Measurements from ENCODE around the gene VTI1A. TPM values are rescaled to one million over a fixed set of nuclear protein-coding genes. Genes with fewer than 3 reads are reported as not detected.

Gene VTI1A
- total RNA-seq, 2 donors from 2014 or later: 71.6 to 139 TPM

DNA sequence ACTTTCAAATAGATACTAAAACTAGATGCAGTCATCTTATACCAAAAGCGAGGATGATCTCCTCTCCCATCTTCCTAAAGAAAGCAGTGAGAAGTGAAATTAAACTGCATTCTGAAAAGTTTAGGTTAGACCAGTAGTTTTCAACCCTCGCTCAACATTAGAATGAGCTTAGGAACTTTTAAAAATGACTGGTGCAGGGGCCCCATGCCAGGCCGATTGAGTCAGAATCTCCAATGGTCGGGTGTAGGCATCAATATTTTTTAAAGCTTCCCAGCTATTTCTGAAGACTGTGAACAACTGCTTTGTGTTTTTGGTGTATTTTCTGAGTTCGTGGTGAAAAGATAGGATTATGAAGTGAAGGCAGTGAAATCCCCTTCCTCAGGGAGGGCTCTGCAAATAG is 146.0 kb downstream of the VTI1A start:
- Histone ChIP-seq H3K27me3 (replicated peaks; ENCODE audit: insufficient read depth) (no peaks in the 10 kb centered on the region), H3K27ac (no peak overlapping the region), H3K4me3 (no peak overlapping the region), H3K9me3 (no peaks in the 10 kb centered on the region), H3K36me3 (no peaks in the 10 kb centered on the region), H3K4me1 (ENCODE audit: control insufficient read depth in 1 of 2, low read depth in 2 of 2) (peaks cover 0 to under 1% of the 10 kb centered on the region in 2 donors)
- ATAC-seq (ENCODE audit: insufficient number of reproducible peaks, low FRiP score, low read depth): no peak
- TF ChIP-seq, protein P1, sequence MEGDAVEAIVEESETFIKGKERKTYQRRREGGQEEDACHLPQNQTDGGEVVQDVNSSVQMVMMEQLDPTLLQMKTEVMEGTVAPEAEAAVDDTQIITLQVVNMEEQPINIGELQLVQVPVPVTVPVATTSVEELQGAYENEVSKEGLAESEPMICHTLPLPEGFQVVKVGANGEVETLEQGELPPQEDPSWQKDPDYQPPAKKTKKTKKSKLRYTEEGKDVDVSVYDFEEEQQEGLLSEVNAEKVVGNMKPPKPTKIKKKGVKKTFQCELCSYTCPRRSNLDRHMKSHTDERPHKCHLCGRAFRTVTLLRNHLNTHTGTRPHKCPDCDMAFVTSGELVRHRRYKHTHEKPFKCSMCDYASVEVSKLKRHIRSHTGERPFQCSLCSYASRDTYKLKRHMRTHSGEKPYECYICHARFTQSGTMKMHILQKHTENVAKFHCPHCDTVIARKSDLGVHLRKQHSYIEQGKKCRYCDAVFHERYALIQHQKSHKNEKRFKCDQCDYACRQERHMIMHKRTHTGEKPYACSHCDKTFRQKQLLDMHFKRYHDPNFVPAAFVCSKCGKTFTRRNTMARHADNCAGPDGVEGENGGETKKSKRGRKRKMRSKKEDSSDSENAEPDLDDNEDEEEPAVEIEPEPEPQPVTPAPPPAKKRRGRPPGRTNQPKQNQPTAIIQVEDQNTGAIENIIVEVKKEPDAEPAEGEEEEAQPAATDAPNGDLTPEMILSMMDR (IDR thresholded peaks at IDR 0.05): no peak
- DNase-seq (ENCODE audit: low spot score): no peak

DNA sequence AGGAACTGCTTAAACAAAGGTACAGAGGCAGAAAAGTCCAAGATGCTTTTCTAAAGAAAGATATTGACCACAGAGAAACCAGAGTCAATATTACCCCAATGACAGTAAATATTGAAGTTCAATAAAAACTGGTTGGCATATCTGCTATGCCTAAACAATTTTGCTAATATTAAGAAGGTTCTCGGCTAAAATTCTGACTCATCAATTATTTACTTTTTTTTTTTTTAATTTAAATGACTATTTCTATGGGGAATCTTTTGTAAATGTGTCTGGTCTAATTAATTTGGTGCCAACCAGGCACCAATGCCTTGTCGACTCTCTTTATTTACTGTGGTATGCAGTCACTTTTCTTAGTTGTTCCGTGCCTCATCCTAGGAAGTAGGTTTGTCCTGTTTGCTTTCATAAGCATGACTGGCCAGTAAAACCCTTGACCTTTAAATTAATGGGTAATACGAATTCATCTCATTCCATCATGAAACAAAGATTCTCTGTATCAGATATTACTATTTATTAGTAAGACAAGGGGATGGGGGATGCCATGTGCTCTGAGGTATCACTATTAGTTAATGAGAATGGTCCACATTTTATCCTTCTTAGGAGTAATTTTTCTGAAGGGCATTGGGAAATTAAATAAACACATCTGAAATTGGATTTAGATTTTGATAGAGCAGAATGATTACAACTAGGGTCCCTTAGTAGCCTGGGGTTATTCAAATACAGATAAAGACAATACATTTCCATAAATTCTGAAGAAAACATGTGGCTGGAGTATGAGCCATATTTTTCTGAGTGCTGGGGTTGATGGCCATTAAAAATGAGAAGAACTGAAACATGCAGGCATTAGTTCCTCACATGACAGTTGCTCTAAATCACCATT is 154.4 kb downstream of the VTI1A start:
- H3K36me3 ChIP-seq: no peaks in the 10 kb centered on the region
- TF ChIP-seq, protein P1 (IDR thresholded peaks at IDR 0.05): no peak
- no peak overlapping the region for H3K4me3 ChIP-seq
- no peaks in the 10 kb centered on the region for H3K27me3 ChIP-seq (replicated peaks; ENCODE audit: insufficient read depth)
- no peak for ATAC-seq (ENCODE audit: insufficient number of reproducible peaks, low FRiP score, low read depth)
- no peak overlapping the region for H3K27ac ChIP-seq
- no peaks in the 10 kb centered on the region for H3K4me1 ChIP-seq (ENCODE audit: control insufficient read depth in 1 of 2, low read depth in 2 of 2)
- no peaks in the 10 kb centered on the region for H3K9me3 ChIP-seq
- no peak for DNase-seq (ENCODE audit: low spot score)

DNA sequence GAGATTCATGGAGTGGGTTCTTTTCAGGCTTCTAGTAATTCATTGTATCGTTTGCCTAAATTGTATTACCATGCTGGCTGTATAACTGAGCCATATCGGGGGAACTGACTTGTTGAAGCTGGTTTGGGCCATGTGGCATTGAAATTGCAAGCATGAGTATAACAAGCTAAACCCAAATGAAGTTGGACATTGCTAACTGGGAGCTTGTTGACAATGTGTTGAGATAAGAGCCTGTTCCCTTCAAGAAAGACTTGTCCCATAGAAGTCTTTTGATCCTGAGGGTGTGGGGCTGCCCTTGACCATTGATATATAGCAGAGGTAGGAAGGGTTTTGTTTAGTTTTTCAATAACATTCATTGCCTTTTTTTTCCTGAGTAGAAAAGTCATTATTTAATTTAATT is 156.0 kb downstream of the VTI1A start:
- Histone ChIP-seq H3K27ac (no peak overlapping the region), H3K4me3 (no peak overlapping the region), H3K27me3 (replicated peaks; ENCODE audit: insufficient read depth) (no peaks in the 10 kb centered on the region), H3K9me3 (no peaks in the 10 kb centered on the region), H3K36me3 (no peaks in the 10 kb centered on the region), H3K4me1 (ENCODE audit: control insufficient read depth in 1 of 2, low read depth in 2 of 2) (no peaks in the 10 kb centered on the region)
- ATAC-seq (ENCODE audit: insufficient number of reproducible peaks, low FRiP score, low read depth) (no peak), DNase-seq (ENCODE audit: low spot score) (no peak)
- TF ChIP-seq, protein P1 (IDR thresholded peaks at IDR 0.05): no peak

DNA sequence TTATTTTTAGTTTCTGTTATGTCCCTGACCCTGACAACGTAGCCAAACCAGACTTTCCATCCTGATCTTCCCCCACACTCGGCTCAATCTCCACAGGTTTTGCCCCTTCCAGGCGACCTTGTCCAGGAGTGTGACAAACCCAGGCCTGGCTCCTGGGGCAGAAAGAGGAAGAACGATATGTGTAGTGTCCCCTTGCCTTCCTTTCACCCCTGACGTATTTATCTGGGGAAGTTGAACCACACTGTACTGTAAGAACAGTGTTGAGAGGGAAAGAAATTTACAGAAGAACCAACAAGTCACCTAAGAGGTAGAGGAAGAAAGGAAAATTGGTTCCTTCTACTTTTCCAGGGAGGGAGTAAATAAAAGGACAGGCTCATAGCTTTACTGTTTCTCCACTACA is 158.0 kb downstream of the VTI1A start:
- Histone ChIP-seq H3K4me1 (ENCODE audit: control insufficient read depth in 1 of 2, low read depth in 2 of 2) (no peaks in the 10 kb centered on the region), H3K9me3 (no peaks in the 10 kb centered on the region), H3K27ac (no peak overlapping the region), H3K4me3 (no peak overlapping the region), H3K27me3 (replicated peaks; ENCODE audit: insufficient read depth) (no peaks in the 10 kb centered on the region), H3K36me3 (no peaks in the 10 kb centered on the region)
- TF ChIP-seq, protein P1 (IDR thresholded peaks at IDR 0.05): no peak
- no peak for DNase-seq (ENCODE audit: low spot score)
- no peak for ATAC-seq (ENCODE audit: insufficient number of reproducible peaks, low FRiP score, low read depth)

DNA sequence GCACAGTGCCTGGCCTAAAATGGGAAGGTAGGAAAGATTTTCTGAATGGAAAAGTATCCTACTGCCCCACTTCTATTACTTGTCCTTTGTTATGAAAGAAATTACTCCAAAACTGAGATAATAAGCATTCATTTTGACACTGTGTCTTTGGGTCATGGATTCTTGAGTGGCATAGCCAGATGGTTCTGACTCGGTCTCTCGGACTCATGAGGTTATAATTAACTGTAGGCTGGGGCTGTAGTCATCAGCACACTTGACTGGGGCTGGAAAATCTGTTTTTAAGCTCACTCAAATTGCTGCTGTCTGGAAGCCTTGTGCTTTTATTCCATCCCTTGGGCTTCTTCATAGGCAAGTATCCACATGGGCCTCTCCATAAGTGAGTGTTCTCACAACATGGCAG is 160.5 kb downstream of the VTI1A start:
- no peak for DNase-seq (ENCODE audit: low spot score)

More for the DNA sequence above, 160.5 kb downstream of the VTI1A start:
- no peak for ATAC-seq (ENCODE audit: insufficient number of reproducible peaks, low FRiP score, low read depth)
- Histone ChIP-seq H3K27me3 (replicated peaks; ENCODE audit: insufficient read depth) (no peaks in the 10 kb centered on the region), H3K4me3 (no peak overlapping the region), H3K27ac (no peak overlapping the region), H3K36me3 (no peaks in the 10 kb centered on the region), H3K4me1 (ENCODE audit: control insufficient read depth in 1 of 2, low read depth in 2 of 2) (no peaks in the 10 kb centered on the region), H3K9me3 (no peaks in the 10 kb centered on the region)
- TF ChIP-seq, protein P1 (IDR thresholded peaks at IDR 0.05): no peak

All from thoracic aorta (tissue), 2 donors.